Measurements from ENCODE around the gene CCR7.

The CCR7 gene

DNA sequence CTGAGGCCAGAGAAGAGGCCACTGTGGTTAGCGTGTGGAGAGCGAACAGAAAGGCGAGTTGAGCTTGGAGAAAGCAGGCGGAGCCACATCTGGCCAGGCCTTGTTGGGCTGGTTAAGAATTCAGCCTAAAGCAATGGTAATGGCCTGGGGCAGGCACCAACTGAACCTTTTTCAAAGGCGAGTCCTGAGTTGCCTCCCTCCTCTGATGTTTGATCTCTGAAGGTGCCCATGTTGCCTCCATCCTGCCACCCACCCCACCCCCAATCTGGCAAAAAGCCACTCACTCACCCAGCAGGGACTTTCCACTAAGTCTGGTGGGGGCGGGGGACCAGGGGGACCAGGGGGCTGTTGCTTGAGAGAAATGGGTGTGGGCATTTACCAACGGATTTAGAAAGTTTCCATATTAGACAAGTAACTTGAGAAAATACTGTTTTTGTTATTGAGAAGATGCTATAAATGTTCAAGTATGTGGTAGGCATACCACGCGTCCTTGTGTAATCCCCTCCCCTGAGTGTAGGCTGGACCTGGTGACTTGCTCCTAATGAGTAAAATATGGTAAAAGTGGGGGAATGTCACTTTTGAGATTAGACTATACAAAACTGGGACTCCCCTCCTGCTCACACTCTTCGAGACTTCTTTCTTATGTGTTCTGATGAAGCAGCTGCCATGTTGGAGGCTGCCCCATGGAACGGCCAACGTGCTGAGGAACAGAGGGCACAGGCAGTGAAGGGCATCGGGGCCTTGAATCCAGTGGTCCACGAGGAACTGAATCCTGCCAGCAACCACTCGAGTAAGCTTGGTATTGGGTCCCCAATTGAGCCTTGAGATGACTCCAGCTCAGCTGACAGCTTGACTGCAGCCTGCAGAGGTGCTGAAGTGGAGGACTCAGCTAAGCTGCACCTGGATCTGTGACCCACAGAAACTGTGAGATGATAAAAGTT is 34.0 kb downstream of the CCR7 start:
- DNase-seq (ENCODE audit: low read depth in 1 of 2, low spot score in 1 of 2), result no peak
- peaks cover 4% of the 10 kb centered on the region for H3K27me3 ChIP-seq (ENCODE audit: insufficient read depth, poor library complexity, severe bottlenecking)
- no peak overlapping the region for H3K4me3 ChIP-seq (replicated peaks; ENCODE audit: insufficient read depth, low read length)
- TF ChIP-seq, protein P1, sequence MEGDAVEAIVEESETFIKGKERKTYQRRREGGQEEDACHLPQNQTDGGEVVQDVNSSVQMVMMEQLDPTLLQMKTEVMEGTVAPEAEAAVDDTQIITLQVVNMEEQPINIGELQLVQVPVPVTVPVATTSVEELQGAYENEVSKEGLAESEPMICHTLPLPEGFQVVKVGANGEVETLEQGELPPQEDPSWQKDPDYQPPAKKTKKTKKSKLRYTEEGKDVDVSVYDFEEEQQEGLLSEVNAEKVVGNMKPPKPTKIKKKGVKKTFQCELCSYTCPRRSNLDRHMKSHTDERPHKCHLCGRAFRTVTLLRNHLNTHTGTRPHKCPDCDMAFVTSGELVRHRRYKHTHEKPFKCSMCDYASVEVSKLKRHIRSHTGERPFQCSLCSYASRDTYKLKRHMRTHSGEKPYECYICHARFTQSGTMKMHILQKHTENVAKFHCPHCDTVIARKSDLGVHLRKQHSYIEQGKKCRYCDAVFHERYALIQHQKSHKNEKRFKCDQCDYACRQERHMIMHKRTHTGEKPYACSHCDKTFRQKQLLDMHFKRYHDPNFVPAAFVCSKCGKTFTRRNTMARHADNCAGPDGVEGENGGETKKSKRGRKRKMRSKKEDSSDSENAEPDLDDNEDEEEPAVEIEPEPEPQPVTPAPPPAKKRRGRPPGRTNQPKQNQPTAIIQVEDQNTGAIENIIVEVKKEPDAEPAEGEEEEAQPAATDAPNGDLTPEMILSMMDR (IDR thresholded peaks at IDR 0.05; ENCODE audit: insufficient read depth, low read length), result no peak
- no peak for TF ChIP-seq POLR2AphosphoS5 (IDR thresholded peaks at IDR 0.05; ENCODE audit: low read depth)
- no peak overlapping the region for H3K27ac ChIP-seq (replicated peaks)

DNA sequence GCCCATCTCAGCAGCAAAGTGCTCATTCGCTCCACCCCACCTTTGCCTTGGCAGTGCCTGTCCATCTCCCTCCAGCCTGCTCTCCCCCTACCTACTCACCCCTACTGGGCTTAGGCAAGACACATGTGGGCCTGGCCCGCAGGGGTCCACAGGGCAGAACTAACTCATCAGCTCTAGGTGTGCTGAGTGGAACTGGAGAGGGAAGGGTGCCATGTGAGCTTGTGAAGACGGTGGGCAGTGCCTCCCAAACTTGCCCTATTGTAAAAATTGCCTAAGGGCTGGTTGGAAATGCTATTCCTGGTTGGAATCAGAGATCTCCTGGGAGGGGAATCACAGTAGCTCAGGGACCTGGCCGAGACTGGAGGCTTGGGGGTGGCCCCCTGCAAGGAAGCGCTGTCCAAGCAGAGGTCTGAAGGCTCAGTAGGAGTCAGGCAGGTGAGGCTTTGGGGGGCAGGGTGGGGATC is 34.7 kb downstream of the CCR7 start:
- no peak for DNase-seq (ENCODE audit: low read depth in 1 of 2, low spot score in 1 of 2)
- no peak overlapping the region for H3K4me3 ChIP-seq (replicated peaks; ENCODE audit: insufficient read depth, low read length)
- TF ChIP-seq, protein P1 (IDR thresholded peaks at IDR 0.05; ENCODE audit: insufficient read depth, low read length), result no peak
- TF ChIP-seq SPI1 (IDR thresholded peaks at IDR 0.05; ENCODE audit: borderline replicate concordance, low read depth) (no peak), POLR2AphosphoS5 (IDR thresholded peaks at IDR 0.05; ENCODE audit: low read depth) (no peak), GABPA (IDR thresholded peaks at IDR 0.05; ENCODE audit: low read depth) (no peak)
- TF ChIP-seq, protein P2, sequence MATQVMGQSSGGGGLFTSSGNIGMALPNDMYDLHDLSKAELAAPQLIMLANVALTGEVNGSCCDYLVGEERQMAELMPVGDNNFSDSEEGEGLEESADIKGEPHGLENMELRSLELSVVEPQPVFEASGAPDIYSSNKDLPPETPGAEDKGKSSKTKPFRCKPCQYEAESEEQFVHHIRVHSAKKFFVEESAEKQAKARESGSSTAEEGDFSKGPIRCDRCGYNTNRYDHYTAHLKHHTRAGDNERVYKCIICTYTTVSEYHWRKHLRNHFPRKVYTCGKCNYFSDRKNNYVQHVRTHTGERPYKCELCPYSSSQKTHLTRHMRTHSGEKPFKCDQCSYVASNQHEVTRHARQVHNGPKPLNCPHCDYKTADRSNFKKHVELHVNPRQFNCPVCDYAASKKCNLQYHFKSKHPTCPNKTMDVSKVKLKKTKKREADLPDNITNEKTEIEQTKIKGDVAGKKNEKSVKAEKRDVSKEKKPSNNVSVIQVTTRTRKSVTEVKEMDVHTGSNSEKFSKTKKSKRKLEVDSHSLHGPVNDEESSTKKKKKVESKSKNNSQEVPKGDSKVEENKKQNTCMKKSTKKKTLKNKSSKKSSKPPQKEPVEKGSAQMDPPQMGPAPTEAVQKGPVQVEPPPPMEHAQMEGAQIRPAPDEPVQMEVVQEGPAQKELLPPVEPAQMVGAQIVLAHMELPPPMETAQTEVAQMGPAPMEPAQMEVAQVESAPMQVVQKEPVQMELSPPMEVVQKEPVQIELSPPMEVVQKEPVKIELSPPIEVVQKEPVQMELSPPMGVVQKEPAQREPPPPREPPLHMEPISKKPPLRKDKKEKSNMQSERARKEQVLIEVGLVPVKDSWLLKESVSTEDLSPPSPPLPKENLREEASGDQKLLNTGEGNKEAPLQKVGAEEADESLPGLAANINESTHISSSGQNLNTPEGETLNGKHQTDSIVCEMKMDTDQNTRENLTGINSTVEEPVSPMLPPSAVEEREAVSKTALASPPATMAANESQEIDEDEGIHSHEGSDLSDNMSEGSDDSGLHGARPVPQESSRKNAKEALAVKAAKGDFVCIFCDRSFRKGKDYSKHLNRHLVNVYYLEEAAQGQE (IDR thresholded peaks at IDR 0.05; ENCODE audit: insufficient replicate concordance, low read depth), result no peak
- H3K27me3 ChIP-seq (ENCODE audit: insufficient read depth, poor library complexity, severe bottlenecking), result peaks cover 6% of the 10 kb centered on the region
- H3K27ac ChIP-seq (replicated peaks), result no peak overlapping the region

DNA sequence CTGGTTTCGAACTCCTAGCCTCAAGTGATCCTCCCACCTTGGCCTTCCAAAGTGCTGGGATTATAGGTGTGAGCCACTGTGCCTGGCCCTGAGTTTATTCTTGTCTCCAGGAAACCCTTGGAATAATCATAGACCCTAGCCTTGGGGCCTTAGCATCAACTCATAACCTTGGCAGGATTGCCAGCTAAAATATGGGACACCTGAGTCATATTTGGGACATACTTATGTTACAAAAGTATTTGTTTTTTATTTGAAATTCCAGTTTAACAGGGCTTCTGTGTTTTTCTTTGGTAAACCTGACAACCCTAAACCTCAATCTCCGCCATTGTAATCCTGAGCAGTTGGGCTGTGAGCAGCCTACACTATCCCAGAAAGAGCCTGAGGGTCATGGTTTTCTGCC is 35.3 kb downstream of the CCR7 start:
- Histone ChIP-seq H3K27me3 (ENCODE audit: insufficient read depth, poor library complexity, severe bottlenecking) (peaks cover 8% of the 10 kb centered on the region), H3K27ac (replicated peaks) (no peak overlapping the region), H3K4me3 (replicated peaks; ENCODE audit: insufficient read depth, low read length) (no peak overlapping the region)
- TF ChIP-seq, protein P1 (IDR thresholded peaks at IDR 0.05; ENCODE audit: insufficient read depth, low read length), result no peak
- TF ChIP-seq POLR2AphosphoS5 (IDR thresholded peaks at IDR 0.05; ENCODE audit: low read depth) (no peak), SPI1 (IDR thresholded peaks at IDR 0.05; ENCODE audit: borderline replicate concordance, low read depth) (no peak), GABPA (IDR thresholded peaks at IDR 0.05; ENCODE audit: low read depth) (no peak)
- TF ChIP-seq, protein P2 (IDR thresholded peaks at IDR 0.05; ENCODE audit: insufficient replicate concordance, low read depth), result no peak
- no peak for DNase-seq (ENCODE audit: low read depth in 1 of 2, low spot score in 1 of 2)

All from HL-60 (cell line).